Ammon's horn (tissue), 1 donor: Measurements from ENCODE around the gene TIPARP.
"Not testable (repeated sequence)": the region's sequence is repeated elsewhere in the genome, so short reads cannot be mapped to it uniquely, and the experiment has no call there.

Experiments used
- DNase-seq: peaks from one replicate; pipeline ENCODE4 v3.0.0-alpha.2; 2016; ENCODE audit warnings: low spot score

The TIPARP gene

DNA sequence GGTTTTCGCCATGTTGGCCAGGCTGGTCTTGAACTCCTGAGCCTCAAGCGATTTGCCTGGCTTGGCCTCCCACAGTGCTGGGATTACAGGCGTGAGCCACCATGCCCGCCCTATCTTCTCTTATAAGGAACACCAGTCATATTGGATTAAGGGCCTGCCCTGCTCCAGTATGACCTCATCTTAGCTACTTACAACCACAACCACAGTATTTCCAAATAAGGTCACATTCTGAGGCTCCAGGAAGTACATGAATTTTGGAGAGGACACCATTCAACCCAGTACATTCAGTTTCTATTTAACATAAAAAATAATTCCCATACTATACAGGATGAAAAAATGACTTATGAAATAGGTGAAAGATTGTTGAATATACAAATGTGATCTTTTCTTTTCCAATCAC, 37.6 kb downstream of the TIPARP start:
- DNase-seq: not testable (repeated sequence)

DNA sequence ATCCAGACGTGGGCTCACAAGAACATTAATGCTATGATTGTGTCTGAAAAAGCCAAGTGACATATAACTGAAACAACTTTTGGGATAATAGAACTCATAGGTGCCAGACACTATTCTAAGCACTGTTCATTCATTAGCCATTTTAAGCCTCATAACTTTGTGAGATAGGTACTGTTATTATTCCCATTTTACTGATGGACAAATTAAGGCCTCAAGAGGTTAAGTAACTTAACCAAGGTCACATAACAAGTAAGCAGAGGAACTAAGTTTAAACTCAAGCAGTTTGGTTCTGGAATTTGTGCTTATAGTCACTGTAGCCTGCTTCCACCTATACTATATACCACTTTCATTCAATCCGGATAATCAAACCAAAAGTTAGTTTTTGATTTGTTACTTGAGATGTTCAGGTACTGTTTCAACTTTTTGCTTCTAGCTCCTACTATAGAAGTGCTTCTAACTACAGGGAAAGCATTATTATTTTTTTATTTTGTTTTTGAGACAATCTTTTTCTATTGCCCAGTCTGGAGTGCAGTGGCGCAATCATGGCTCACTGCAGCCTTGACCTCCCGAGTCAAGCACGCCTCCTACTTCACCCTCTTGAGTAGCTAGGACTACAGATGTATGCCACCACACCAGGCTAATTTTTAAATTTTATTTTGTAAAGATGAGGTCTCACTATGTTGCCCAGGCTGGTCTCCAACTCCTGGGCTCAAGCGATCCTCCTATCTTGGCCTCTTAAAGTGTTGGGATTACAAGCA, 41.9 kb downstream of the TIPARP start:
- no peak for DNase-seq

DNA sequence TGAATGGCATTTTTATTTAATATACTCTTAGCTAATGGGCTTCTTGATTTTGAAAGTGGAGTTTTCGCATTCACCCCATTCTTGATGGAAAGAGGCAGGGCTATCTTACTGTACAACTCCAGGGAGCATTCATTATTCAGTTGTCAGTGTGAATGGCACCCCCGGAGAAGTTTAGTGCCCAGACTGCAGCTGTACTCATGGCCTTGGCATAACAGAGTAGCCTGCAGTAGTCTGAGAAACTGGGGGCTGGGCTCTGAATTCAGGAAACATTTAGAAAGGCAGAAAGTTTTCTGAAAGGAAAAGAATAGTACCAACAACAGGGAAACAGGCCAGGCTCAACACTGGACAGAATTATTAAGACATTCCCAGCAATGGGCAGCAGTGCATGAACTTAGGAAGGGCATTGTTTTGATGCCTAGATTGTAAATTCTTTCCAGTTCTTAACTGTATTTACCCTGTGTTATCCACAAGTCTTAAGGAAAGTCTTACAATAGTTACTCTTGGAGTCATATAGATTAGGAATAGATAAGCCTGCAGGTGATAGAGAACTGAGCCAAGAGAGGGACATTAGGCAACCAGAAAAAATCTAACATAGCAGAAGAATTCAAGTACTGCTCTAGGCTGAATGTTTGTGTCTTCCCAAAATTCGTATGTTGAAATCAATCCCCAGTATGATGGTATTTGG, 44.4 kb downstream of the TIPARP start:
- DNase-seq: no peak

DNA sequence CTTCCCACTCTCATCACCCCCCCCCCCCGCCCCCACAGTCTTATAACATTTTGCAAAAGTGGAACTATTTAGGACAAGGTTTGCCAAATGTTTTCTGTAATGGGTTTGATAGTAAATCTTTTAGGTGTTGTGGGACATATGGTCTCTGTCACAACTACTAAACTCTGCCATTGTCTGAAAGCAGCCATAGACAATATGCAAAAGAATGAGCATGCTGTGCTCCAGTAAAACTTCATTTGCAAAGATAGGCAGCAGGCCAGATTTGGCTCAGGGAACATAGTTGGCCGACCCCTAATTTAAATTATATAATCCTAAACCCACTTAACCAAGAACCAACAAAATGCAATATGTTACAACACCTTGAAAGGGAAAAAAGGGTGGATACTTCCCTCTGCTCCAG, 46.4 kb downstream of the TIPARP start:
- no peak for DNase-seq

DNA sequence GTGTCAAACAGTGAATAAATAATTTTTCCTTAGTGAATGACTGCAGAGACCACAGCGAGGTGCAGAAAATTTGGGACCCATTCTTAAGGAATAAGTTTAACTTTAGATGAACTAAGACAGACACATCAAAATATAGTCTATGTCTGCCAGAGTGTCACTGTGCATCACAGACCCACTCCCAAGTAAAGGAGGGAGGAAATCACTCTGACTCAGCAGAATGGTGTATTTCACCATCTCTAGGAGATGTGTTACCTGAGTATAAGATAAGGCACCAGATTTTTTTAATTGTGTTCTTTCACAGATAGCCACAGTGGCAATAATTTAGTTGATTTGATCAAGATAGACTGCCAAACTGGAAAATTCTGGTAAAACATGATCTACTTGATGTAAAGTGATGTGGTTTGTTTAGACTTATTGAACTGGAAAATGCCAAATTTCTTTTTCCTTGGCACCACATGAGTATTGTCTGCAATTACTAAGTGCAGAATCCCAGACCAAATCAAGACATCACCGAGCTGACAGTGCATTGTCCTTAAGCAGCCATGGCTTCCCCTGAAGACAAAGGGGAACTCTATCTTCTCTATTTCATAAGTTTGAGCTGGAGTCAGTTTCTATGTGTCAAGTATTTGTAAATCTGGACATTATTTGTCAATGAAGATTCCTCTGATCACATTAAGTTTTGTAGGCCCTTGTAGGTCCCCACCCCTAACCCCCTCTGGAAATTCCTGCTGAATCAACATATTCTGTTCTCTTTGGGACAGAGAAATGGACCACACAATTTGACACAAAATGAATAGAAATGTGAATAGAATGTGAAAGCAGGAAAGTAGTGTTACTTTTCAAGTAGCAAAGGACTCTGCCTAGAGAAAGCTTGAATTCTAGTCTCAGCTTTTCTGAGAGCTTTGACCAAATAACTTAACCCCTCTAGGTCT, 47.6 kb downstream of the TIPARP start:
- no peak for DNase-seq

DNA sequence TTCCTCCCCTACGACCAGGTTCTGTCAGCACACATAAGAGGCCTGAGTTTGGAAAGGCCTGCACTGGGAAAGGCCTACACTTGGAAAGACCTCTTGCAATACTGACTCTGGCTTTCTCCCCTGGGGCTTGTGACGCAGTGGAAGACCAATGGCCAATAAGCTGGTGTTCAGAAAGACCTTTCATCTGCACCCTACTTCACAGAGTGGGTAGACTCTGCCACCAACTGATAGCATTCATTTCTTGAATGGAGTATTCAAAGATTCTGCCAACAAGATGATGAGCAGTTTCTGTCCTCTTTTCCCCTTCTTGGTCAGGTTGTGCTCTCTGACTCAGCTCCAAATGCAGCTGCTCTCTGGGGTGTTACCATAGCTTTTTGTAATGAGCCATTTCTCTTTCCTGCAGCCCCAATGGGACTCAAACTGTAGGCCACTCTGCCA, 48.8 kb downstream of the TIPARP start:
- no peak for DNase-seq

DNA sequence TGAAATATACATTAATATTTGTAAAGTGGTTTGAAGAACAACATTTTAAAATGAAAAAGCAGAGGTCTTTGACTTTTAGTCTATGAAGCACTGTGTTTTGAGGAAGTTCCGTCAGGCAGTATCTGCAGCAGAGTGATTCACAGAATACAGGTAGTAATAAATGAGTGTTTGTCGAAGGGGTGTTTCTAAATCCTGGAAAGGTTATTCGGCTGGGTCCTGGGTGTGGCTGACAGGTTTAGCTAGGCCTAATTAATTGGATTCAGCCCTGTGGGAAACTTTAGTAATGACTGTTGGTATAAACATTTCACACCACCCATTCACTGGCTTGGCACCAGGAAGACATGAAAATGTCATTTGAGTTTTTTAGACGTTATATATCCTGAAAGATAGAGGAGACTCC, 51.3 kb downstream of the TIPARP start:
- DNase-seq: no peak

DNA sequence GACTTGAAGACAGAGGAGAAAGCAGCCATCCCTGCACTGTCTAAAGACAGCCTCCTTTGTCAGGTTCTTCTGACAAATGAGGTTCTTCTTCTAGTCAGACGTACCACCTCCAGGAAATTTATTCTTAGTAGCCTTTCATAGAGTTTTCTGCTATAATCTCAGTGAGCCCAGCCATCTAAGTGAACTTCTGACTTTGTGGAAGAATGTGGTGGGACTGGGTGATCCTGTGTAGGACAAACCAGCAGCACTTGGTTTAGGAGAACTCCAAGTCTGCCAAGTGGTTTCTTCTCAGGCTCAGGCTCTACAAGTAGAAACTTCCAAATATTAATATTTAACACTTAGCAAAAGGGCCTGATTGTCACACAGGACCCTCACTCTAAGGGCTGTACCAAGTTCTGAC, 52.1 kb downstream of the TIPARP start:
- no peak for DNase-seq

DNA sequence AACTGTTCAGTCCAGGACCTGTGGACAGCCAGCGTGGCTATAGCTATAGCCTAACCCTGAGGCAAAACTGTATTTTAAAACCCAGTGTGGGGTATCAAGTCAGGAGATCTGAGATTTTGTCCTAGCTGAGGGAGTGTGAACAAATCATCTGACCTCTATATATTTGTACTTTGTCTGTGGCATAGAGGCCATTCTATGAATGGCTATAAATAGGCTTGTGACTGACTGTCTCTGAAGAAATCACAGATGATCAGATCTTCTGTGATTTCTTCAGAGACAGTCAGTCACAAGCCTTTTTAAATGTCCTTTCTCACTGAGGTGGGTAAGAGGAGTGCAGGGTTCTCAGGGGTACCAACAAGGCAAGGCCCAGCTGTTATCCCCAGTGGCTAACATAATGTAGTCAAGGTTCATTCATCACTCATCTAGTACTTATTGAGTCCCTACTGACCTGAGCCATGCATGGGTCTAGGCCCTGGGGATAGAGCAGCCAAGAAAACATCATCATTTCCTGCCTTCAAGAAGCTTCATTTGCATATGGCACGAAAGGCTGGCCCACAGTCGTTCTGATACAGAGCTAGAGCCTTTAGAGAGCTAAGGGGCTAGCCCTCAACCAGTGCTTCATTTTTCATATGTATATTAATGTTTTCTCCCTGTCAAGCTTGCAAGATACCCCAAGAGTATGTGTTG, 53.3 kb downstream of the TIPARP start:
- no peak for DNase-seq

DNA sequence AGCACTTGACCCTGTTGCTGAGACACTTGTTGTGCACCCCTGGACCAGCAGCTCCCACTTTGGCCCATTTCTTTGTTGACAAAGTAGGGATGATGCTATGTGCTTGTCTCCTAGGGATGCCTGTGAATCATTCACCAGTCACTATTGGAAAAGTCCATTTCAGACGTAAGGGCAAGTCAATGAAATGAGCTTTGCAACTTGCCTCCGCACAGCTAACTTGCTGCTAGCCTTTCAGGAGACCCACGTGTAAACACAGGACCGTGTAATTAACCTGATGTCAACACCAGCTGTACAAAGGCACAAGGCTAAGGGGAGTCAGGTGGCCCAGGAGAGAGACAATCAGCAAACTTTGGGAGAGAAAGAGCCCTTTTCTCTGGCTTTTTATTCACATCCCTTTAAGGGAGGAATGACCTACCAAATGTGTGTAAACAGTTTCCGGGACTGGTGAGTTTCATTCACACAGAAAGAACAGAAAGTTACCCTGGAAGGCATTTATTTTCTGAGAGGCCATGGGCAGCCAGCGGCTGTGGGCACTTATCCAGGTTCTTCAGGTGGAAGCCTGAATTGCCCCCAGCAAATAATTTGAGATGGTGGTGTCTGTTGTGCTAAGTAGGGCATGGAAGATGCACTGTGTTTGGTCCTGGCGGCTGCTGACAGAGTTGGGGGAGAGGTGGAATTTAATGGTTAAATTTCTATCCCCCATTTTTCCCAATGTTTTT, 54.0 kb downstream of the TIPARP start:
- DNase-seq: no peak

DNA sequence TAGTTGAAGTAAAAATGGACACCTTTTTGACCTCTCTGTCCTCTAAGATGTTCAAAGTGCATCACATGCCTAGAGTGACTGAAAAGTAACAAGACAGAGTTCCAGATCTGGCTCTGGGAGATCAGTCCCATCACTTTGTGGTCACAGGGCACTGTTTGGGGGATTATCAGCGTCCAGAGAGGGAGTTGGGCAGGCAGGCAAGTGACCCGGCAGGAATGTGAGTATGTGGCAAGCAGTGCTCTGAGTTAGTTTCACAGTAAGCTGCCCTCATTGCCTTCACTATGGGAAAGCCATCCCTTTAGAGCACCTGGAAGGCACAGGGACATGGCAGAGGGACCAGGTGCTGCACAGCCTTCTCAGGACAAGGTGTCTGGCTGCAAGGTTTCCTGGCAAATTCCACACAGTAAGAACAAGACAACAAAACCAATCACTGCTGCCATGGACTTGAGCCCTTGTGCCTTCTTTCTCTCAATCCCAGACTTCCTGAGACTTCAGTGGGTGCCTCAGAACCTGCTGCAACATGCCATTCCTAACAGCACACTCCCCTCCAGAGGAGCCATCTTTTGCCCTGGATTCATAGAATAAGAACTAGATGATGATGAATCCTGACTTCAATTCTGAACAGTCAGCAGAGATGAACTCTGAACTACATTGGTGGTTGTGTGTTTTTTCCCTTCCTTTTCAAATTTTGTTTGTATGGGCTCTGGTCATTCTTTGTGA, 55.2 kb downstream of the TIPARP start:
- DNase-seq: no peak

DNA sequence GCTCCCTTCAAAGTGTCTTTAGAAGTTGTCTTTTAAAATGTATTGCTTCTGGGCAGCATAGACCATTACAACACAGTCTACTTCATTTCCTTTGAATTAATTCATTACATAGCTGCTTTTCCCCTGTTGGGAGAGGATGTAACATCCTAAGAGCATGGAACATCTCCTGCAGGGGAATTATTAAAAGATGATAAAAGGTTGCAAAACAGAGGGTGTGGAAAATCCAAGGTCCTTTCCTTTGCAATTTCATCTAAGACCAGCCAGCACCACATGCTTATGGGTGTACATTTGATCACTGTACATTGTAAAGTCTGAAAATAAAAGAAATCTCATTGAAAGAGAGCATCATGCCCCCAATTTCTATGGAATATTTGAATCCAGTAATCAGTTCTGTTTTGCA, 57.4 kb downstream of the TIPARP start:
- no peak for DNase-seq

DNA sequence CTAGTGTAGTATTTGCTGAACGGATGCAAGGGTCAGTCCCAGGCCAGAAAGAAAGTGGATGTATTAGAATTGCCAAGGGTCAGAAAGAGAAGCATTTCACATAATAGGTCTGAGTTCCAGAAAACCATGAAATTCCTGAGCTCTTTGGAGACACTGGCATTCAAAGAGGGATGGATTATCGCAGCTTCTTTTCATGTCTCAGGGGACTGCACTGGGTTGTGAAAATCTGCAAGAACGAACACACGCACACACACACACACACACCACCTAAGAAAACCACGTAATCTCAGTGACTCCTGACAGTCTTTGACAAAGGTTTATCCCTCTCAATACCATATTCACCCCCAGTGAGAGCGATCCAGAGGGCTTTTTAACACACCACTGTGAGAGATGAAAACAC, 57.9 kb downstream of the TIPARP start:
- no peak for DNase-seq

DNA sequence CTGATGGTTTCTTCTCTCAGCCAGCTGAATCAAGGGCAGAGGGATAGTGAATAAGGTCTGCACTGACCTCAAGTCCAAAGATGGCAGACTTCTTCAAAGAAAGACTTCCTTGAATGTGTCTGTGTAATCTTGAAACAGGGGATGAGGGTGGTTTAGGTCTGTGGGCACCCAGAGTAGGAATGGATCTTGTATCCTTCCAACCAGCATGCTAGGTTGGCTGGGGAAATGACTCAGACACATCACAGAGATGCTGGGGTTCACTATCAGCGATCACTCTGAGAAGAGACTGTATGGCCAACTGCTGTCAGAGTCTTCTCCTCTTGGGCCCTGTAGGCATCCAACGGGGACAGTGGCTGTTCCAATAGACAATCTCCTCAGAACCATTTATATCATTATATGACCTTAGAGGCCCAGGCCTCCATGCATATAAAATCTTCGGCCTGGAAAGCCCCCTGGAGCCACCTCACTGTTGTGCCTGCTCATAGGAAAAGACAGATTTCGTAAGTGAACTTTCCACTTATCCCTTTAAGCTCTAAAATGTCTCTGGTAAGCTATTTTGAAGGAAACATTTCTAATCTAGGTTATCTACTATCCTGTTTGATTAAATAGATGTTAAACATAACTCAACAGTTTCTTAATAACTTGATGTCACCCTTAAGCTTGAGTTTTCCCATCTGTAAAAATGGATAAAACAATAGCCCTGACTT, 58.5 kb downstream of the TIPARP start:
- no peak for DNase-seq

DNA sequence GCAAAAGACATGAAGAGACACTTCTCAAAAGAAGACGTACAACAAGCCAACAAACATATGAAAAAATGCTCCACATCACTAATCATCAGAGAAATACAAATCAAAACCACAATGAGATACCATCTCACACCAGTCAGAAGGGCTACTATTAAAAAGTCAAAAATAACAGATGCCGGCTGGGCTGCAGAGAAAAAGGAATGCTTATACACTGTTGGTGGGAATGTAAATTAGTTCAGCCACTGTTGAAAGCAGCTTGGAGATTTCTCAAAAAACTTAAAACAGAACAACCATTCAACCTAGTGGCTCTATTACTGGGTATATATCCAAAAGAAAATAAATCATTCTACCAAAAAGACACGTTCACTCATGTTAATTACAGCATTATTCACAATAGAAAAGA, 60.3 kb downstream of the TIPARP start:
- not testable (repeated sequence) for DNase-seq

DNA sequence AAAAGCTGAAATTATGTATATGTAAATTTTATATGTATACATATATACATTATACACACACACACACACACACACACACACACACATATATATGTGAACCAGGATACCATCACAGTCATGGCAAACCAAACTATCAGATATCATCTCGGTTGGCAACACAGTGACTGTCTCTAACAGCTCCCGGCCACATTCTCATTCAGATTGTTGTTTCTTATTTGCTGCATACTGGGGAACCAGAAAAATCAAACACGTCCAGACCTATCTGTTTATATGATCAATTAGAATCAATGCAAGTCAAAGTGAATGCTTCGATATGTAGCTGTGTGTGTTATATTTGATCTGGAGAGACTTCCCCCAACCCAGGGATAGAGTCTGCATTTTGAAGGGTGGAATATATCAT, 61.1 kb downstream of the TIPARP start:
- DNase-seq: no peak

DNA sequence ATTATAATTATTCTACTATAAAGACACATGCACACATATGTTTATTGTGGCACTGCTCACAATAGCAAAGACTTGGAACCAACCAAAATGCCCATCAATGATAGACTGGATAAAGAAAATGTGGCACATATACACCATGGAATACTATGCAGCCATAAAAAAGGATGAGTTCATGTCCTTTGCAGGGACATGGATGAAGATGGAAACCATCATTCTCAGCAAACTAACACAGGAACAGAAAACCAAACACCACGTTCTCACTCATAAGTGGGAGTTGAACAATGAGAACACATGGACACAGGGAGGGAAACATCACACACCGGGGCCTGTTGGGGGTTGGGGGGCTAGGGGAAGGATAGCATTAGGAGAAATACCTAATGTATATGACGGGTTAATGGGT, 62.7 kb downstream of the TIPARP start:
- DNase-seq: not testable (repeated sequence)

DNA sequence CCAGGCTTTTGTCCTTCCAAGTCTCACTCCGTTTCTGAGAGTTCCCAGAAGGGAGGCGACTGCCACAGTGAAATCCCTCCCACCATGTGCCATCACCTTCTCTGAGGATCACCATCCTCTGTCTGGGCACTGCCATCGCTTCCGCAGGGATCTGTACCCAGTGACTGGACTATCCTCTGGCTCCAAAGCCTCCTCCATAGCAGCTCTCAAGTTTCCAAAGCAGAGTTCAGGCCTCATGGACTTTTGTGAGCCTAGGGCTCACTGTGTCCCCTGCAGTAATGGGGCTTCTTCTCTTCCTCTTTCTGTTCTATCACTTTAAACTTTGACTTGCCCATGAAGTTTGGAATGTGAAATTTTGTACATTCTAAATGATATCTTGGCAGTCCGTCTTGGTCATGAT, 63.9 kb downstream of the TIPARP start:
- no peak for DNase-seq

DNA sequence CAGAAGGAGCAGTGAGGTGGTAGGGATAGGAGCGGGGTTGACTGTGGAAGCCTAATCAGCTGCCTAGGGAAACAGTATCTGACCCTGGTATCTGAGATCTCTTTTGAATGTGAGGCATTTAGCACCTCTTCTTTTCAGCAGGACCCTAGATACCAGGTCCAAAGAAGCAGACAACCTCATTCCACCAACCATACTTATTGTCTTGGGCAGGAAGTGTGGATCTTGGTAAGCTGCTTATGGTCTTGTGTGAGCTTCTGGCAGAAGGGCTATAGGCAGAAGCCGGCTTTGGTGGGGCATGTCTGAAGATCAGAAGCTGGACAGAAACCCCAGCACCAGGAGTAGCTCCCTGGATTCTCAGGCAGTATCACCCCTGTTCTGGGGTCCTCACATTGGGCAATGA, 65.6 kb downstream of the TIPARP start:
- DNase-seq: no peak

DNA sequence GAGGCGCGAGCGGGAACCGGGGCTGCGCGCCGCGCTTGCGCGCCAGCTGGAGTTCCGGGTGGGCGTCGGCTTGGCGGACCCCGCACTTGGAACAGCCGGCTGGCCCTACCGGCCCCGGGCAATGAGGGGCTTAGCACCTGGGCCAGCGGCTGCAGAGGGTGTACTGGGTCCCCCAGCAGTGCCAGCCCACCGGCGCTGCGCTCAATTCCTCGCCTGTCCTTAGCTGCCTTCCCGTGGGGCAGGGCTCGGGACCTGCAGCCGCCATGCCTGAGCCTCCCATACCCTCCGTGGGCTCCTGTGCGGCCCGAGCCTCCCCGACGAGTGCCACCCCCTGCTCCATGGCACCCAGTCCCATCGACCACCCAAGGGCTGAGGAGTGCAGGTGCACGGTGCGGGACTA, 66.2 kb downstream of the TIPARP start:
- not testable (repeated sequence) for DNase-seq
